Epidermal melanocyte (primary cell): ENCODE measurements around the gene AMMECR1.

Source experiments
- DNase-seq: peaks from one replicate; pipeline ENCODE4 v3.0.0; 2011; ENCODE audit warnings: low spot score; ENCODE audit not compliant: insufficient read length

Gene AMMECR1

GRCh38 chrX:110311437-110312230 is 6.3 kb downstream of the AMMECR1 start:
- no peak for DNase-seq

- no peak for DNase-seq
Observed at GRCh38 chrX:110310896-110311295, 7.0 kb downstream of the AMMECR1 start.

DNA sequence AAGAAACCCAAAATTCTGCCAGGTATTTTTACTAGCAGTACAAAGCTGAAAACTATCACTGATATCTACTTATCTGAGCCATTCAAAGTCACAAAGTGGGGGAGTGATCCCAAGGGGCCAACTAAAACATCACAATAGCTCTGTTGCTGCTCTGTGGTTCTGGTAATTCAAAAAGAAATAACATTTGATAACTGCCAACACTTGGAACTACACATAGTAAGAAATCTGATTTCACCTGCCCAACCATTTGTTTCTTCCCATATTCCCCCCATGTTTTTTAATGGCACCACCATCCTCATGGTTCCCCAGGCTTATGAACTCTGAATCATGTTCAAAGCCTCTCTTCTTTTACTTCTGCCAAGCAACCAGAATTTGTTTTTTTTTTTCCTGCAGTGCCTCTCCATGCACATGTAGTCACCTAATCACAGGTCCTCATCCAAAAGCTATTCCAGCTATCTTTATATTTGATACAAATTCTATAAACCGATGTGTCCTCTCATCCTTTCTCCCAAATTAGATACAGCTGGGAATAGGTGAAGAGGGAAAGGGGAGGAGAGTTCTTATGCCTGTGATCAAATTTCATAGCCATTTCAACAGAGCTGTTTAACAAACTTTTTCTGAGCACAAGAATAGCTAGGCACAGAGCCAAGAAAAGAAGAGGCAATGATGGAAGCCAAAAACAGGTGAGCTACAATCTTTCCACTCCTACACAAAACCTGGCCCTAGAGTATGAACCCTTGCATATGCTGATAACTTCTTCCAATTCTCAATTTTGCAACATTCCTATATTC is 7.7 kb downstream of the AMMECR1 start:
- DNase-seq: no peak

DNA sequence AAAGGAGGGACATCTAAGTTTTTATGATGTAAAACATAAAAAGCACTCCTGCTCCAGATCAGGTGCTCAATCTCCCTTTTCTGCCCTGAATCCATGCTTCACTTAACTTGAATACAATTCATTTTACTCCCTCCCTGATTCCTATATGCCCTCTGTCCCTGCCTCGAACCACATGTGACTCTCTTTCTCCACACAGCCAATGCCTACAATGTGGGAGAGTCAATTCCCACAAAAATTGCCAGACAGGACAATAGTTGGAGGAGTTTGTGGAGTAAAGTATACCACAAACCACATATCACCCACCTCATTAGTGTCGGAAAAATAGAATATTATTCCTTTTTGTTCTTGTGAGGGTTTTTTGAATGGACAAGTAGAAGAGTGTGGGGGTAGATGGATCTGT is 9.7 kb downstream of the AMMECR1 start:
- no peak for DNase-seq

- no peak for DNase-seq
Observed at GRCh38 chrX:110304884-110305283, 13.0 kb downstream of the AMMECR1 start.

GRCh38 chrX:110304371-110304770 is 13.5 kb downstream of the AMMECR1 start:
- no peak for DNase-seq

DNA sequence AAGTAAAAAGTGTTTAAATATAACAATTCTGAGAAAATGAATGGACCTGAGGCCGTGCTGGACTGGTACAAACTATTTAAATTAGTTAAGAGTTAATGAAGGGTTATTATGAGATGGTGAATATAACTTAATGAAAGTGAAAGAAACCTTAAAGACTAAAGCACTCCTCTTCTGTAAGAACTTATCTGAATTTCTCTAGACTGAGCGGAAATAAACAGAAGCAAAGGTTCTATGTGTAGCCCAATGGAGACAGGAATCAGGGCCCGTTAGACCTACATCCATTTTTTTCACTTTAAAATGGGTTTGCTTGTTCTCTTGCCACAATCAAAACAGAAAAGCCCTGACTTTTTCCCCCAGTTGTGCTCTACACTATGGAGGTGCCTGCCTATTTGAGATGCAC is 14.9 kb downstream of the AMMECR1 start:
- DNase-seq: no peak

GRCh38 chrX:110301194-110301593 is 16.7 kb downstream of the AMMECR1 start:
- DNase-seq: no peak

DNA sequence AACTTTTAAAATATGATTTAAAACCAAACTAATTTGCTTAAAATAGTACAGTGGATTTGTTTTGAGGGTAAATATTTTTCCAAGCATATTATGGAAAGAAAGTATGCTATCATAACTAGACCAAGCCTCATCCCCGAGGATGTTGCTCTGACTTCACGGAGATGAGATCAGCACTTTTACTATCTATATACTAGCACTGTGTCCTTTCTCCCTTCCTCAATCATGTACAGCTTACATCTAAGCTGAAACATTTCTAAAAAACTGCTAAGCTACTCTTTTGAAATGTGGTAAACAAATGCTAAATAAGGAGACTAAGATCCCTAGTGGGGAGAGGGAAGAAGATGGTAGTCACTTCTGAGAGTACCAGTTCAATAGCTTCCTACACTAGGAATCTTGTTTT is 23.8 kb downstream of the AMMECR1 start:
- no peak for DNase-seq

GRCh38 chrX:110293658-110294057 is 24.2 kb downstream of the AMMECR1 start:
- no peak for DNase-seq

DNA sequence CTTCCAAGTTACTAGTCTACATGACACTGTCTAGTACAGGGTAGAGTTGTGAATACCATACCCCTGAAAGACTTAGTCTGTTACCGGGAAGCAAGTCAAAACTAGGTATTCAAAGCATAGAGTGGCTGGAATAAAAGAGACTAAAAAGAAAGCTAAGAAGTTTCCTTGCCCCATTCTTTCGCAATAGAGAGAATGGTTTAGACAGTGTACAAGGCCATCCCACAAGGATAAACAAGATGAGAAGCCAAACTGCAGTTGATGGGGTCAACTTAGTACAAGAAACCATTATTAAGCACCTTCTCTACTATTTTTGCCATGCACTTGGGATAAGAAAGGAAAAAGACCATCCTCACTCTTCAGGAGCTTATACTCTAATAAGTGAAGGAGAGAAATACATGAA is 30.3 kb downstream of the AMMECR1 start:
- DNase-seq: no peak

- DNase-seq: no peak
Observed at GRCh38 chrX:110286106-110286505, 31.8 kb downstream of the AMMECR1 start.

GRCh38 chrX:110284159-110284558 is 33.7 kb downstream of the AMMECR1 start:
- DNase-seq: no peak

GRCh38 chrX:110282922-110283321 is 35.0 kb downstream of the AMMECR1 start:
- no peak for DNase-seq

DNA sequence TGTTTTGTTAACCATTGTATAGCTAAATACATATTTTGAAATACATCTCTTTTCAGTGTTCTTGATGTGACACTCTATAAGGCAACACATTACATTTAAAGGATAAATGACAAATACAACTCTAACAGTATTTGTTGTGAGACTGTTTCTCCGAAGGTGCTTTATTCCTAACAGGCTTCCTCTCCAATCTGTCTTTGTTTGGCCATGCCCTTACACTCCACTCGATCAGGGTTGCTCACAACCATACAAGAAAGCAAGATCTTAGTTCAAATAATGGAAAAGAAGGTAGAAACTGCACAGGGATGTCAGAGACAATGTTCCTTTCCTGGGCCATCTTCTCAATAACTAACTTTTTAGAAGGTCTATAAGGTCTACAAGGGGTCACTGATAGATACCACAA is 36.5 kb downstream of the AMMECR1 start:
- no peak for DNase-seq

DNA sequence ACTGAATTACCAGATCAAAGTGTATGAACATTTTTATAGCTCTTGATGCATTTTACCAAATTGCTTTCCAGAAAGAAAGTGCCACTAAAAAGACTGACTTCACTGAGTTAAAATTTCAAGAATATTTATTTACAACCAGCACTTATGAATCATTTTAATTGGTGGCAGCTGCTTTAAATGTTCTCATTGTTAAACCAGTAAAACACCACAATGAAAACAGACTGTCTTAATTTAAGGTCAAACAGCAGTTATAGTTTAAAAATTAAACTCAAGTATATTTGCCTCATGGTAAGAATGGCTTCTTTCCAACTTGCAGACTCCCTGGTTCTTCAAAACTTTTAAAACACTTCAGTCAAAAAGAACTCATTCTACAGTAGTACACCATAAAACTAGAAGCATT is 36.9 kb downstream of the AMMECR1 start:
- DNase-seq: no peak

DNA sequence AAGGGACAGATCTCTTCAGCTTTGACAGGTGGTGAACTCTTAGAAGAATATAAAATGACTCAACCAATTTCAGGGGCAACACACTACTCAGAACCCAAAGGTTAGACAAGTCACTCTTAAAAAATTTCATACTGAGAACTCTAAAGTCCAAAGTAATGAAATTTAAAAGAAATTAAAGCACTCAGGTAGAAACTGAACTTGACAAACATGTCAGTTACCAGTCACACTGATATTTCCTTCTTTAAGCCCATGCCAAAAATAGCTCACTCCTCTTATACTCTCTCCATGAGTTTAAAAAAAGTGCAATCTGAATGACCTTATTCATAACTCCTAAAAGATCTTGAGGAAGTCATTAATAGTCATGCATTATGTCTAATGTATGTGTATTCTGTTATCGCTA is 40.3 kb downstream of the AMMECR1 start:
- no peak for DNase-seq

GRCh38 chrX:110276778-110277177 is 41.1 kb downstream of the AMMECR1 start:
- DNase-seq: no peak

DNA sequence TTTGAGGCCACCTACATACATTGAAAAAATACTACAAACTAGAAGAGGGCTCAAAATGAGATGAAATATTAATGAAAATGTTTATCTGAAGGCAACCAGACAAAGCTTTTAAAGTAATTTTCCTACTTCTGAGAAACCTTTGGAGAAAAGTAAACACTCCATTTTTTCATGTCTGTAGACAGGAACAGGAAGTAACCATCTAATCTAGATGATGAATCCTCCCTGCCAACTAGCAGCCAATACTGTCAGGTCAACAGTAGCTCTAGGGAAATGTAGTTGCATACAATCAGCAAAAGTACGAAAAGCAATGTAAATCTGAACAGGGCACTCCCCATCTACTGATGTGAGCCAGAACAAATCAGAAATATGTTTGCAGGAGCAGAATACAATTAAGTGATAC is 49.0 kb downstream of the AMMECR1 start:
- DNase-seq: no peak

DNA sequence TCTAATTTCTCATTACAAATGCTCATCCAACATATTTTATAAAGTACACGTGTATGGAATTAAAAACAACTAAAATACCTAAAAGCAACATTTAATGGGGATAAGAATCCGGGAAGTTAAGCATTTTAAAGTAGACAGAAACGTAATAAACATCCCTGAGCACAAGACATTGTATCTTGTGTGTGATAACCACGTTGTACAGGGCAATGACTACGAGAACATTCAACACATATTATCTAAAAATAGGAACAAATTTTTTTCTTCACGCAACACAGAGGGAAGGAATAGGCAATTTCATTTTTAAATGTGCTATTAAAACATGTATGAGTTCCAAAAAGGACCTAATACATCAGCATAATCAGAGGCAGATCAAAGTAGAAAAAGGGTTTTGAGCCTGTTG is 49.5 kb downstream of the AMMECR1 start:
- no peak for DNase-seq

- no peak for DNase-seq
Observed at GRCh38 chrX:110267874-110268273, 50.0 kb downstream of the AMMECR1 start.

DNA sequence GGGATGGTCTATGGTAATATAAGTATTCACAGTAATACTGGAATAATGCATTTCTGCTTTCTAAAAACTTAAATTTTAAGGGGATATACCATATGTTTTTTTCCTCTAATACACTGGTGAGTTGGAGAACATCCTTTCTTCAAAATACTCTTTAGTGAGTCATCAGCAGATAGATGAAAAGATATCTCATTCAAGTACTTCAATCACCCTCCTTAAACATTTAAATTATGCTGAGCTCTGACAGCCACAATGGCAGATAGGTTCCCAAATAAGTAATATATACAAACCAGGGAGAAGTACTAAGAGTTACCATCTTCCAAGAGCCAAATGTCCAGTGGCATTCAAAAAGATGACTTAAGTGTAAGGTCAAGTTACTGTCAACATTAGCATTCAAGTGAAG is 52.2 kb downstream of the AMMECR1 start:
- DNase-seq: no peak

DNA sequence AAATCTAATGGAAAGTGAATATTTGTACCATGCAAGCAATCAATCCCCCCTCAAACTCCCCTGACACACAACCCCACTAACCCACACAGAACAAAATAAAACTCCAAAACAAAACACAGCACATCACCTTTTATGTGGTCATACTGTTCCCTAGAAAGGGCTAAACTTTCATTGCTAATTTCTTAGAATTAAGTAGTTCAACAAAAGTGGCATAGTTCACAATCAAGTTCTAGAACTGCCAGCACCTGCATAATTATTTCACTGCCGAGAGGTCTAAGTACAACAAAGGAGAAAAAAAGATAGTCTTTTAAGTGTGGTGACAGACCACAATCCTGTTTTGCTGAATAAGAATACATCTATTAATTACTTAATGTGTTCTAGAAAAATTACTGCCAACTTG is 58.8 kb downstream of the AMMECR1 start:
- DNase-seq: no peak
